Central memory CD8-positive, alpha-beta T cell (primary cell): Measurements from ENCODE around the gene PHF24.
A peak's percentile ranks its signal among the peaks of the same experiment; 100 is the strongest.
"Not testable (repeated sequence)": the region's sequence is repeated elsewhere in the genome, so short reads cannot be mapped to it uniquely, and the experiment has no call there.

Source experiments
- ATAC-seq: fragments of 150-1000 bp; cut with Tn5 transposase; replicated peaks from 2 replicates; pipeline ENCODE4 v1.10.0; 2022; ENCODE audit warnings: mild to moderate bottlenecking, moderate FRiP score, moderate number of reproducible peaks; ENCODE audit not compliant: poor library complexity, severe bottlenecking; ENCODE audit errors: extremely low read depth
- DNase-seq, 2 donors: peaks; one replicate each; pipeline ENCODE4 v3.0.0; 2021; ENCODE audit warnings: low spot score in 2 of 2
- H3K27ac Mint-ChIP-seq: one replicate; pipeline ENCODE4 v1.8.0; 2022; ENCODE audit warnings: low read depth, mild to moderate bottlenecking, moderate library complexity, mixed read lengths
- H3K27me3 Mint-ChIP-seq: one replicate; pipeline ENCODE4 v1.8.0; 2022; ENCODE audit warnings: mixed read lengths
- H3K36me3 Mint-ChIP-seq: one replicate; pipeline ENCODE4 v1.8.0; 2022; ENCODE audit warnings: mild to moderate bottlenecking, moderate library complexity, mixed read lengths; ENCODE audit not compliant: insufficient read depth
- H3K4me1 Mint-ChIP-seq: one replicate; pipeline ENCODE4 v1.8.0; 2022; ENCODE audit warnings: mixed read lengths
- H3K4me3 Mint-ChIP-seq: one replicate; pipeline ENCODE4 v1.8.0; 2022; ENCODE audit warnings: mild to moderate bottlenecking, moderate library complexity, mixed read lengths
- H3K9me3 Mint-ChIP-seq: one replicate; pipeline ENCODE4 v1.8.0; 2022; ENCODE audit warnings: mixed read lengths

The PHF24 gene

GRCh38 chr9:34994900-34995669, 37.0 kb downstream of the PHF24 start:
- H3K4me1 Mint-ChIP-seq: peaks cover 6% of the 10 kb centered on the region
- no peak overlapping the region for H3K4me3 Mint-ChIP-seq
- no peak for ATAC-seq
- no peaks in the 10 kb centered on the region for H3K27me3 Mint-ChIP-seq
- DNase-seq: no peak
- H3K27ac Mint-ChIP-seq: no peak overlapping the region
- peaks cover 3% of the 10 kb centered on the region for H3K36me3 Mint-ChIP-seq
- no peaks in the 10 kb centered on the region for H3K9me3 Mint-ChIP-seq

GRCh38 chr9:34995670-34996060, 37.6 kb downstream of the PHF24 start:
- Mint-ChIP-seq H3K9me3 (no peaks in the 10 kb centered on the region), H3K4me1 (peaks cover 5% of the 10 kb centered on the region), H3K4me3 (no peak overlapping the region), H3K27me3 (no peaks in the 10 kb centered on the region), H3K27ac (no peak overlapping the region), H3K36me3 (peaks cover 3% of the 10 kb centered on the region)
- DNase-seq (no peak), ATAC-seq (no peak)

- Mint-ChIP-seq H3K27ac (peak overlapping the region; percentile 1), H3K27me3 (no peaks in the 10 kb centered on the region), H3K36me3 (peaks cover 3% of the 10 kb centered on the region), H3K9me3 (no peaks in the 10 kb centered on the region), H3K4me1 (no peaks in the 10 kb centered on the region), H3K4me3 (no peak overlapping the region)
- DNase-seq (no peak), ATAC-seq (no peak)
Observed at GRCh38 chr9:34996181-34996904, 38.3 kb downstream of the PHF24 start.

- DNase-seq (no peak), ATAC-seq (no peak)
- no peaks in the 10 kb centered on the region for H3K4me1 Mint-ChIP-seq
- H3K36me3 Mint-ChIP-seq: peaks cover under 1% of the 10 kb centered on the region
- no peak overlapping the region for H3K4me3 Mint-ChIP-seq
- peak overlapping the region; percentile 1 for H3K27ac Mint-ChIP-seq
- H3K9me3 Mint-ChIP-seq: no peaks in the 10 kb centered on the region
- no peaks in the 10 kb centered on the region for H3K27me3 Mint-ChIP-seq
Observed at GRCh38 chr9:34996905-34997279, 38.8 kb downstream of the PHF24 start.

DNA sequence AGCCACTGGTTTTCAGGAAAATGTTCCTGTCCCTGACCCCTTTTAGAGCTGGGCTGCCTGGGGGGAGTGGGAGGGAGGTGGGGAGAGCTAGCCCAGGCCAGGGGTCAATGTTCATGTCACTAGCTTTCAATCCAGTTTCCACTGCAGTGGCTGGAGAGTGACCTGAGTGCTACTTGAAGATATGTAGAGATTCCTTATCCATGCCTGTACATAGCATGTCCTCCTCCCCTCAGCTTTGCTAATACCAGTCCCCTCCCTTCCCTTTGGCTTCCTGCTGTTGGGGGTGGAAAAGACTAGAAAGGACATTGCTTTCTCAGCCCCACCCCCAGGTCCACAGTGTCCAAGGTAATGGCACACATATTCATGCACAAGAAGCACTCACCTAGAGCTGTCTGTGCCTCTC, 39.3 kb downstream of the PHF24 start:
- Mint-ChIP-seq H3K4me1 (no peaks in the 10 kb centered on the region), H3K4me3 (no peak overlapping the region), H3K27ac (no peak overlapping the region), H3K9me3 (no peaks in the 10 kb centered on the region), H3K27me3 (no peaks in the 10 kb centered on the region), H3K36me3 (no peaks in the 10 kb centered on the region)
- ATAC-seq (no peak), DNase-seq (no peak)

- Mint-ChIP-seq H3K27me3 (no peaks in the 10 kb centered on the region), H3K4me1 (no peaks in the 10 kb centered on the region), H3K4me3 (no peak overlapping the region), H3K27ac (no peak overlapping the region), H3K9me3 (no peaks in the 10 kb centered on the region), H3K36me3 (peaks cover 2% of the 10 kb centered on the region)
- ATAC-seq (no peak), DNase-seq (no peak)
Observed at GRCh38 chr9:34998266-34998665, 40.2 kb downstream of the PHF24 start.

DNA sequence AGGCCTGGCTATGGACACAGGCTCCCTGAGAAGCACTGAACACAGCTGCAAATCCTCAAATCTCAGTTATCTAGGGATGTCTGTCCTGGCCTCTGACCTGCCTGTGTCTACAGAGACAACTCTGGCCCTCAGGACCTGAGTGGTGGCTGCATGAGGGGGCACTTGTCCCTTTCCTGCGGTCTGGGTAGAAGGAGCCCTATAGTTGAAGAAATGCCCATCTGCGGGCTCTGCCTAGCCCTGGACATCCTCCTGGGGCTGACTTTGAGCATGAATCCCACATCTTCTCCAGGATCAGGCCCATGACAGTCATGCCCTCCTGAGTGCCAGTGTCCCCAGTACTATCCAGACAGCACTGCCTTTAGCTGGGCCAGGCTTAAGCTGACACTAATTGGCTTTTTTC, 41.5 kb downstream of the PHF24 start:
- H3K27ac Mint-ChIP-seq: no peak overlapping the region
- no peaks in the 10 kb centered on the region for H3K27me3 Mint-ChIP-seq
- H3K36me3 Mint-ChIP-seq: peaks cover 2% of the 10 kb centered on the region
- H3K4me1 Mint-ChIP-seq: no peaks in the 10 kb centered on the region
- H3K9me3 Mint-ChIP-seq: no peaks in the 10 kb centered on the region
- ATAC-seq: no peak
- DNase-seq: no peak
- no peak overlapping the region for H3K4me3 Mint-ChIP-seq

DNA sequence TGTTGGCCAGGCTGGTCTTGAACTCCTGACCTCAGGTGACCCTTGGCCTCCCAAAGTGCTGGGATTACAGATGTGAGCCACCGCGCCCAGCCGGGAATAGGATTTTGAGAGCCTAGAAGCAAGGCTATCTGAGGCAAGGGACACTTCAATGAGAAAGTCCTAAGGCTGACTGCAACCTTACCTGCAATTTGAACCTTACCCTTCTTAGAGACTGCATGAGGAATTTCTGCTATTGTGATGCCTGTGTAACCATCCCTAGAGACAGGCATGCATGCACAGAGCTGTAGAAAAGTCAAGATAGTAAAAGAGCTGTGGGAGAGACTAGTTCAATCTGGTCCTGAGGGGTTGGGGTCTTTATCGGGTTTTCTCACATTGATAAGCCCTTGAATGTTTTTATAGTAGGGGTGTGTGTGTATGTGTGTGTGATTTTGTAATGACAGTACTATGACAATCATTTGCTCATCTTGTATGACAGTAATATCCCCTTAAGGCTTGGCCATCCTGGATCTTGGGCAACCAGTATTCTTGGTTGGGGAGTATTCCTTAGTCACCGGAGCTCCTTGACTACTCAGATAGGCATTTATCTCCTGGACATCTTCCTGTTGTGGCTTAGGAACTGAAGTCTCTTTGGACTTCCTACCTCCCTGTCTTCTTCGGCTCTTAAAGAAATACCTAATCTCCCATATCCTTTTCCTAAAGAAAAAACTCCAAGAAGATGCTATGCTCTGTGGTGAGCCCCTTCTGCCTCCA, 42.6 kb downstream of the PHF24 start:
- no peaks in the 10 kb centered on the region for H3K27me3 Mint-ChIP-seq
- peaks cover 2% of the 10 kb centered on the region for H3K36me3 Mint-ChIP-seq
- H3K9me3 Mint-ChIP-seq: no peaks in the 10 kb centered on the region
- no peak overlapping the region for H3K4me3 Mint-ChIP-seq
- H3K4me1 Mint-ChIP-seq: no peaks in the 10 kb centered on the region
- no peak overlapping the region for H3K27ac Mint-ChIP-seq
- DNase-seq (no peak), ATAC-seq (no peak)

DNA sequence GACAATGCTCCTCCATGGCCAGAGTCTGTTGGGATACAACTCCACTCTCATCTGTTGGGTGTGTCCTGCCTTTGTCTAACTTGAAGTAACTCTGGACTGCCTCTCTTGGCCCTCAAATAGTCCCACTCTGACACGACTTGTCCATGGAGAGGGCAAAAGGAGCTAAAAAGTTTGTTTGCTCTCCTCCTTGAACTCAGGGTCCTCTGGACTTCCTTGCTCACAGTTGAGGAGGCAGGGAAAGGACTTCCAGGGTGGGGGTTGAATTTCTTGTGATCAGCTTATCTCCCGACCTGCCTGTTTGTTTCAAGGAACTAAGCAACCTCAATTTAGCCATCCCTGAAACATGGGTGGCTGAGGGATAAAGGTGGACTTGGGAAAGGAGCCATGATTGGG, 43.2 kb downstream of the PHF24 start:
- H3K36me3 Mint-ChIP-seq: peaks cover 2% of the 10 kb centered on the region
- ATAC-seq (no peak), DNase-seq (no peak)
- no peak overlapping the region for H3K4me3 Mint-ChIP-seq
- H3K27me3 Mint-ChIP-seq: no peaks in the 10 kb centered on the region
- H3K4me1 Mint-ChIP-seq: no peaks in the 10 kb centered on the region
- no peak overlapping the region for H3K27ac Mint-ChIP-seq
- no peaks in the 10 kb centered on the region for H3K9me3 Mint-ChIP-seq

DNA sequence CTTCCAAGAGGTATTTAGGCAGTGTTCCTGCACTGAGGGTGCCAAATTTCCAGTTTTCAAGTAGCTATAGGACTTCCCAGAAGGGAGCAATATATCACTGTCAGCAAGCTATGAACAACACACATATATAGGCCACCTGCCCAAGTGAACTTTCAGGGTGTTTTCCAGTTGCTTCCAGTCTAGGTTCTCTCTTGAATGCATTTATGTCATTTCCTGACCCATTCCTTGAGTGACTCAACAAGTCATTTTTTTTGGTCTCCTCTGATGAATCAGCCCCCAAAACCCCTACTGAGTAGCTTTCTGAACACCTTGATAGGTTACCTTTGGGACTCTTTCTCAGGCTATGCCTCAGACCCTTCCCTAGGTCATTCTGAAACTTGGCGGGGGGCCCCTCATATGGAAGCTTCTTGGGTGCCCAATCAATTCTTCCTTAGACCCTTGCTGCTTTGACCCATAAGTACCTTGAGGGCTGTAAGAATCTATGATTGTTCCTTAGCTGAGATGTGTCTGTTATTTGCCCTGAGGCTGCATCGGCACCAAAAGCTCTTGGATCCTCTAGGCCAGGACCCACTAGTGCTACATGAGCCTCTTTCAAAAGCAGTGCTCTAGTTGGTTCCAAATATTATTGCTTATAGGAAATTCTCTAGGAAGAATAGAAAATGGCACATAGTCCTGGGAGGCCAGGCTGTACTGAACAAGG, 43.9 kb downstream of the PHF24 start:
- no peak for DNase-seq
- Mint-ChIP-seq H3K27ac (peak overlapping the region; percentile 27), H3K36me3 (peaks cover 2% of the 10 kb centered on the region), H3K4me1 (no peaks in the 10 kb centered on the region), H3K9me3 (no peaks in the 10 kb centered on the region), H3K27me3 (no peaks in the 10 kb centered on the region), H3K4me3 (no peak overlapping the region)
- no peak for ATAC-seq

DNA sequence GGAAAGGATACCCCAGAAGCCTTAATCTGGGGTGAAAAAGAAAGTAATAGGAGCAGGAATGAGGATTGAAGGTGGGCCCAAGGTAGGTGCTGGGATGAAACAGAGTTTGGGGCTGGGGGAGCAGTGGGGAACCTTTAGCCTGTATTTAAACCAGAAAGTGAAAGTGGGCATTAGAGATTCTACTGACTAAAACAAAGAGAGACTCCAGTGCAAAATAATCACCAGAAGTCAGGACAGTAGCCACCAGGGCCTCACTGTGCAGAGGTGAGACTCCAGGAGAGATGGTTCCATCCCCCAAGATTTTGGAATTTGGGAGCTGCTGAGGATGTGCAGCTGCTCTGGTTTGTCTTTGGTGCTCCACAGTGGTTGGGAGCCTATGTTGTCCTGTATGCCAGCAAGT, 44.5 kb downstream of the PHF24 start:
- no peaks in the 10 kb centered on the region for H3K4me1 Mint-ChIP-seq
- H3K27ac Mint-ChIP-seq: peak overlapping the region; percentile 27
- ATAC-seq: no peak

DNA sequence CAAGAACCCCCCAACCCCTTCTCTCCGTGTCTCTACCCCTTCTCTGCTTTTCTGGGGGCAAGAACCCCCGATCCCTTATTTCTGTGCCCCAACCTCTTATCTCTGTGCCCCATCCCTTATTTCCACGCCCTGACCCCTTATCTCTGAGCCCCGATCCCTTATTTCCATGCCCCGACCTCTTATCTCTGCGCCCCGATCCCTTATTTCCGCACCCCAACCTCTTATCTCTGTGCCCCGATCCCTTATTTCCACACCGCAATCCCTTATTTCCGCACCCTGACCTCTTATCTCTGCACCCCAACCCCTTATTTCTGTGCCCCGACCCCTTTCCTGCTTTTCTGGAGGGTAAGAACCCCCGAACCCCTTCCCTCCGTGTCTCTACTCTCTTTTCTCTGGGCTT, 46.2 kb downstream of the PHF24 start:
- H3K36me3 Mint-ChIP-seq, H3K4me3 Mint-ChIP-seq, ATAC-seq, H3K27me3 Mint-ChIP-seq, DNase-seq, H3K27ac Mint-ChIP-seq, H3K9me3 Mint-ChIP-seq, H3K4me1 Mint-ChIP-seq: not testable (repeated sequence)

More for the DNA sequence above, 44.5 kb downstream of the PHF24 start:
- no peak for DNase-seq
- Mint-ChIP-seq H3K36me3 (peaks cover 2% of the 10 kb centered on the region), H3K4me3 (no peak overlapping the region), H3K27me3 (no peaks in the 10 kb centered on the region), H3K9me3 (no peaks in the 10 kb centered on the region)
